Measurements from ENCODE around the gene ARHGEF17. TPM values are rescaled to one million over a fixed set of nuclear protein-coding genes. Genes with fewer than 3 reads are reported as not detected.
A peak's percentile ranks its signal among the peaks of the same experiment; 100 is the strongest.

The ARHGEF17 gene
- total RNA-seq, 1 donor from 2014 or later, result 43.3 TPM

GRCh38 chr11:73325036-73325981 is 17.2 kb downstream of the ARHGEF17 start:
- Mint-ChIP-seq H3K9me3 (ENCODE audit: unreplicated experiment) (peaks cover 10% of the 10 kb centered on the region), H3K36me3 (ENCODE audit: unreplicated experiment) (no peaks in the 10 kb centered on the region), H3K4me3 (ENCODE audit: unreplicated experiment) (peak overlapping the region; percentile 18), H3K27me3 (ENCODE audit: unreplicated experiment) (peaks cover 10% of the 10 kb centered on the region), H3K27ac (ENCODE audit: unreplicated experiment) (peak overlapping the region; percentile 87), H3K4me1 (ENCODE audit: low read depth, unreplicated experiment) (peaks cover 62% of the 10 kb centered on the region)
- no peak for TF ChIP-seq CTCF (IDR thresholded peaks at IDR 0.05; ENCODE audit: partially characterized antibody, unreplicated experiment)
- DNase-seq, result peak; percentile 61

GRCh38 chr11:73326929-73327811 is 19.1 kb downstream of the ARHGEF17 start:
- peaks cover 10% of the 10 kb centered on the region for H3K27me3 Mint-ChIP-seq (ENCODE audit: unreplicated experiment)
- peaks cover 11% of the 10 kb centered on the region for H3K9me3 Mint-ChIP-seq (ENCODE audit: unreplicated experiment)
- no peaks in the 10 kb centered on the region for H3K36me3 Mint-ChIP-seq (ENCODE audit: unreplicated experiment)
- peak overlapping the region; percentile 18 for H3K4me3 Mint-ChIP-seq (ENCODE audit: unreplicated experiment)
- peak overlapping the region; percentile 78 for H3K27ac Mint-ChIP-seq (ENCODE audit: unreplicated experiment)
- TF ChIP-seq CTCF (IDR thresholded peaks at IDR 0.05; ENCODE audit: partially characterized antibody, unreplicated experiment), result no peak
- DNase-seq, result no peak
- H3K4me1 Mint-ChIP-seq (ENCODE audit: low read depth, unreplicated experiment), result peaks cover 63% of the 10 kb centered on the region

- no peak for DNase-seq
- H3K4me3 Mint-ChIP-seq (ENCODE audit: unreplicated experiment), result peak overlapping the region; percentile 67
- no peak for TF ChIP-seq CTCF (IDR thresholded peaks at IDR 0.05; ENCODE audit: partially characterized antibody, unreplicated experiment)
- peaks cover 64% of the 10 kb centered on the region for H3K4me1 Mint-ChIP-seq (ENCODE audit: low read depth, unreplicated experiment)
- no peaks in the 10 kb centered on the region for H3K36me3 Mint-ChIP-seq (ENCODE audit: unreplicated experiment)
- peaks cover 9% of the 10 kb centered on the region for H3K27me3 Mint-ChIP-seq (ENCODE audit: unreplicated experiment)
- H3K9me3 Mint-ChIP-seq (ENCODE audit: unreplicated experiment), result peaks cover 12% of the 10 kb centered on the region
- H3K27ac Mint-ChIP-seq (ENCODE audit: unreplicated experiment), result peak overlapping the region; percentile 78
These were observed 19.8 kb downstream of the ARHGEF17 start for GRCh38 chr11:73327812-73328364.

- no peak for TF ChIP-seq CTCF (IDR thresholded peaks at IDR 0.05; ENCODE audit: partially characterized antibody, unreplicated experiment)
- no peaks in the 10 kb centered on the region for H3K36me3 Mint-ChIP-seq (ENCODE audit: unreplicated experiment)
- peaks cover 11% of the 10 kb centered on the region for H3K9me3 Mint-ChIP-seq (ENCODE audit: unreplicated experiment)
- no peak overlapping the region for H3K4me3 Mint-ChIP-seq (ENCODE audit: unreplicated experiment)
- H3K27me3 Mint-ChIP-seq (ENCODE audit: unreplicated experiment), result peaks cover 3% of the 10 kb centered on the region
- peak; percentile 57 for DNase-seq
- H3K27ac Mint-ChIP-seq (ENCODE audit: unreplicated experiment), result peak overlapping the region; percentile 74
- H3K4me1 Mint-ChIP-seq (ENCODE audit: low read depth, unreplicated experiment), result peaks cover 61% of the 10 kb centered on the region
These were observed 22.6 kb downstream of the ARHGEF17 start for GRCh38 chr11:73330569-73331093.

All from glutamatergic neuron (in vitro differentiated cells).